Muscle layer of colon (tissue), 2 donors: ENCODE results near the gene IKBKG.

Experiments
- H3K27ac ChIP-seq: one replicate; pipeline ENCODE4 v1.7.0; 2013; ENCODE audit warnings: low read depth, mild to moderate bottlenecking, low read length, moderate library complexity
- H3K27me3 ChIP-seq, 2 donors: one replicate each; pipeline ENCODE4 v1.7.0; 2013; ENCODE audit warnings: low read length in 2 of 2, mild to moderate bottlenecking in 2 of 2; ENCODE audit not compliant: insufficient read depth in 2 of 2, control insufficient read depth in 1 of 2
- H3K36me3 ChIP-seq: one replicate; pipeline ENCODE4 v1.7.0; 2013; ENCODE audit warnings: mild to moderate bottlenecking, low read length; ENCODE audit not compliant: insufficient read depth
- H3K4me1 ChIP-seq: one replicate; pipeline ENCODE4 v1.7.0; 2013; ENCODE audit warnings: mild to moderate bottlenecking, low read length; ENCODE audit not compliant: insufficient read depth
- H3K4me3 ChIP-seq, 2 donors: one replicate each; pipeline ENCODE4 v1.7.0; 2013; ENCODE audit warnings: low read length in 2 of 2, low read depth in 1 of 2, mild to moderate bottlenecking in 1 of 2, moderate library complexity in 1 of 2
- H3K9ac ChIP-seq: one replicate; pipeline ENCODE4 v1.7.0; 2013; ENCODE audit warnings: low read length
- H3K9me3 ChIP-seq: one replicate; pipeline ENCODE4 v1.7.0; 2013; ENCODE audit warnings: mild to moderate bottlenecking, low read length
- donor health status: abdominal sarcoma.
- donor health status: Adenocarcinoma of cecum.

IKBKG gene

GRCh38 chrX:154513716-154514115 is 33.7 kb upstream of the IKBKG start:
- Histone ChIP-seq H3K27me3 (no peaks in the 10 kb centered on the region), H3K4me1 (peaks cover 7% of the 10 kb centered on the region), H3K9ac (no peak overlapping the region), H3K36me3 (no peaks in the 10 kb centered on the region), H3K27ac (no peak overlapping the region), H3K9me3 (no peaks in the 10 kb centered on the region), H3K4me3 (no peak overlapping the region)

GRCh38 chrX:154515090-154515965 is 32.1 kb upstream of the IKBKG start:
- H3K9me3 ChIP-seq = no peaks in the 10 kb centered on the region
- no peaks in the 10 kb centered on the region for H3K36me3 ChIP-seq

GRCh38 chrX:154515966-154516655 is 31.3 kb upstream of the IKBKG start, which contains the start of gene FAM3A:
Gene FAM3A, minus strand, starts transcription at chrX:154516232. Its CDS starts 460 bp downstream, at chrX:154515772.
- no peaks in the 10 kb centered on the region for H3K9me3 ChIP-seq
- peak within 1 kb of the TSS; percentile 32 to 63 for H3K4me3 ChIP-seq
- no peaks in the 10 kb centered on the region for H3K36me3 ChIP-seq
- H3K4me1 ChIP-seq = peaks cover 7% of the 10 kb centered on the region
- H3K9ac ChIP-seq = peak within 1 kb of the TSS; percentile 50
- H3K27me3 ChIP-seq = no peaks in the 10 kb centered on the region
- H3K27ac ChIP-seq = peak within 1 kb of the TSS; percentile 86

More at GRCh38 chrX:154515090-154515965, 32.1 kb upstream of the IKBKG start:
- peak overlapping the region; percentile 86 for H3K27ac ChIP-seq
- no peaks in the 10 kb centered on the region for H3K27me3 ChIP-seq
- peak overlapping the region; percentile 50 for H3K9ac ChIP-seq
- peak overlapping the region; percentile 22 to 63 for H3K4me3 ChIP-seq
- peaks cover 7% of the 10 kb centered on the region for H3K4me1 ChIP-seq

GRCh38 chrX:154516656-154517100 is 30.7 kb upstream of the IKBKG start:
- Histone ChIP-seq H3K27me3 (no peaks in the 10 kb centered on the region), H3K4me3 (peak overlapping the region; percentile 32 to 53), H3K9me3 (no peaks in the 10 kb centered on the region), H3K9ac (peak overlapping the region; percentile 11), H3K36me3 (no peaks in the 10 kb centered on the region), H3K27ac (peak overlapping the region; percentile 82), H3K4me1 (peaks cover 7% of the 10 kb centered on the region)

- Histone ChIP-seq H3K4me3 (peak overlapping the region in 1 of 2 donors; percentile 53), H3K36me3 (no peaks in the 10 kb centered on the region), H3K27me3 (no peaks in the 10 kb centered on the region), H3K9ac (peak overlapping the region; percentile 11), H3K4me1 (peaks cover 7% of the 10 kb centered on the region), H3K27ac (peak overlapping the region; percentile 82), H3K9me3 (no peaks in the 10 kb centered on the region)
These were observed 30.2 kb upstream of the IKBKG start for GRCh38 chrX:154517101-154517781.

- Histone ChIP-seq H3K9me3 (no peaks in the 10 kb centered on the region), H3K9ac (no peak overlapping the region), H3K27me3 (no peaks in the 10 kb centered on the region), H3K27ac (no peak overlapping the region), H3K4me3 (no peak overlapping the region), H3K4me1 (peaks cover 7% of the 10 kb centered on the region), H3K36me3 (no peaks in the 10 kb centered on the region)
These were observed 28.0 kb upstream of the IKBKG start for GRCh38 chrX:154519389-154519788.

GRCh38 chrX:154525606-154526490 is 21.6 kb upstream of the IKBKG start:
- H3K9ac ChIP-seq = no peak overlapping the region

GRCh38 chrX:154526901-154527675 is 20.3 kb upstream of the IKBKG start:
- H3K4me3 ChIP-seq = peak overlapping the region; percentile 38 to 49
- no peaks in the 10 kb centered on the region for H3K36me3 ChIP-seq
- peak overlapping the region; percentile 54 for H3K9ac ChIP-seq
- H3K4me1 ChIP-seq = peaks cover 3% of the 10 kb centered on the region
- peaks cover 0 to 4% of the 10 kb centered on the region in 2 donors for H3K27me3 ChIP-seq
- peak overlapping the region; percentile 51 for H3K27ac ChIP-seq
- no peaks in the 10 kb centered on the region for H3K9me3 ChIP-seq

More at GRCh38 chrX:154525606-154526490, 21.6 kb upstream of the IKBKG start:
- H3K27me3 ChIP-seq = peaks cover 0 to 4% of the 10 kb centered on the region in 2 donors
- no peak overlapping the region for H3K27ac ChIP-seq
- H3K9me3 ChIP-seq = no peaks in the 10 kb centered on the region
- peaks cover 3% of the 10 kb centered on the region for H3K4me1 ChIP-seq
- no peak overlapping the region for H3K4me3 ChIP-seq
- H3K36me3 ChIP-seq = no peaks in the 10 kb centered on the region

GRCh38 chrX:154529206-154529612 is 18.2 kb upstream of the IKBKG start:
- peaks cover 3% of the 10 kb centered on the region for H3K4me1 ChIP-seq
- H3K9me3 ChIP-seq = no peaks in the 10 kb centered on the region
- H3K36me3 ChIP-seq = no peaks in the 10 kb centered on the region
- peaks cover 0 to 8% of the 10 kb centered on the region in 2 donors for H3K27me3 ChIP-seq
- no peak overlapping the region for H3K27ac ChIP-seq
- no peak overlapping the region for H3K4me3 ChIP-seq
- no peak overlapping the region for H3K9ac ChIP-seq

GRCh38 chrX:154530286-154530685 is 17.1 kb upstream of the IKBKG start:
- no peak overlapping the region for H3K27ac ChIP-seq

More at GRCh38 chrX:154530286-154530685, 17.1 kb upstream of the IKBKG start:
- no peak overlapping the region for H3K4me3 ChIP-seq
- peaks cover 2% of the 10 kb centered on the region for H3K36me3 ChIP-seq
- no peak overlapping the region for H3K9ac ChIP-seq
- H3K27me3 ChIP-seq = peaks cover 0 to 10% of the 10 kb centered on the region in 2 donors
- no peaks in the 10 kb centered on the region for H3K9me3 ChIP-seq
- peaks cover 7% of the 10 kb centered on the region for H3K4me1 ChIP-seq
